ENCODE results near the gene CHRNA4.

GRCh38 chr20:63318391-63319163 lies 42.6 kb downstream of the CHRNA4 start:
- TF ChIP-seq, protein P1, sequence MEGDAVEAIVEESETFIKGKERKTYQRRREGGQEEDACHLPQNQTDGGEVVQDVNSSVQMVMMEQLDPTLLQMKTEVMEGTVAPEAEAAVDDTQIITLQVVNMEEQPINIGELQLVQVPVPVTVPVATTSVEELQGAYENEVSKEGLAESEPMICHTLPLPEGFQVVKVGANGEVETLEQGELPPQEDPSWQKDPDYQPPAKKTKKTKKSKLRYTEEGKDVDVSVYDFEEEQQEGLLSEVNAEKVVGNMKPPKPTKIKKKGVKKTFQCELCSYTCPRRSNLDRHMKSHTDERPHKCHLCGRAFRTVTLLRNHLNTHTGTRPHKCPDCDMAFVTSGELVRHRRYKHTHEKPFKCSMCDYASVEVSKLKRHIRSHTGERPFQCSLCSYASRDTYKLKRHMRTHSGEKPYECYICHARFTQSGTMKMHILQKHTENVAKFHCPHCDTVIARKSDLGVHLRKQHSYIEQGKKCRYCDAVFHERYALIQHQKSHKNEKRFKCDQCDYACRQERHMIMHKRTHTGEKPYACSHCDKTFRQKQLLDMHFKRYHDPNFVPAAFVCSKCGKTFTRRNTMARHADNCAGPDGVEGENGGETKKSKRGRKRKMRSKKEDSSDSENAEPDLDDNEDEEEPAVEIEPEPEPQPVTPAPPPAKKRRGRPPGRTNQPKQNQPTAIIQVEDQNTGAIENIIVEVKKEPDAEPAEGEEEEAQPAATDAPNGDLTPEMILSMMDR (IDR thresholded peaks at IDR 0.05) = no peak
- TF ChIP-seq POLR2A (IDR thresholded peaks at IDR 0.05) = no peak

All from right lobe of liver (tissue), 4 donors.